HFFc6 (cell line): Measurements from ENCODE around the gene ZNF862. TPM values are rescaled to one million over a fixed set of nuclear protein-coding genes. Genes with fewer than 3 reads are reported as not detected.
"Not testable (repeated sequence)": the region's sequence is repeated elsewhere in the genome, so short reads cannot be mapped to it uniquely, and the experiment has no call there.

ENCODE experiments used
- DNase-seq: peaks from one replicate; pipeline ENCODE4 v3.0.0-alpha.2; 2018
- H3K27ac Mint-ChIP-seq: 2 replicates; pipeline ENCODE4 v1.8.0; 2020; ENCODE audit warnings: mild to moderate bottlenecking, mixed read lengths
- H3K27me3 Mint-ChIP-seq: 2 replicates; pipeline ENCODE4 v1.8.0; 2021; ENCODE audit warnings: mild to moderate bottlenecking, moderate library complexity, mixed read lengths; ENCODE audit not compliant: insufficient read depth
- H3K36me3 Mint-ChIP-seq: 2 replicates; pipeline ENCODE4 v1.8.0; 2021; ENCODE audit warnings: low read depth, mixed read lengths
- H3K4me1 Mint-ChIP-seq: 2 replicates; pipeline ENCODE4 v1.8.0; 2020; ENCODE audit warnings: low read depth, mixed read lengths
- H3K4me3 Mint-ChIP-seq: 2 replicates; pipeline ENCODE4 v1.8.0; 2020; ENCODE audit warnings: mild to moderate bottlenecking, moderate library complexity, mixed read lengths
- H3K9me3 Mint-ChIP-seq: 2 replicates; pipeline ENCODE4 v1.8.0; 2020; ENCODE audit warnings: mild to moderate bottlenecking, mixed read lengths
- CTCF ChIP-seq: fragments of 200-600 bp; sonication (generic); IDR thresholded peaks from 2 replicates; pipeline ENCODE4 v1.5.0; 2021; ENCODE audit warnings: antibody characterized with exemption, mild to moderate bottlenecking
- total RNA-seq, 6 experiments: library from RNA; stranded (reverse); fragmentation: NEBNext Ultra II Directional; extraction: Animal tissue kit (Norgen Biotek cat#: 25700); gene quantifications; 2 replicates in 1 of 6; 3 replicates in 5 of 6; pipeline ENCODE4 v1.2.3, GENCODE V29; 2021

Gene ZNF862
- total RNA-seq, 6 experiments from 2014 or later, result 5.2 to 8.2 (median 6.9) TPM

GRCh38 chr7:149826344-149827088, 11.7 kb upstream of the ZNF862 start:
- Mint-ChIP-seq H3K27ac (no peak overlapping the region), H3K4me1 (no peaks in the 10 kb centered on the region), H3K4me3 (no peak overlapping the region), H3K27me3 (peaks cover 15% of the 10 kb centered on the region), H3K36me3 (no peaks in the 10 kb centered on the region), H3K9me3 (no peaks in the 10 kb centered on the region)
- DNase-seq, result no peak
- no peak for TF ChIP-seq CTCF

GRCh38 chr7:149827089-149827981, 10.8 kb upstream of the ZNF862 start:
- TF ChIP-seq CTCF, result no peak
- no peaks in the 10 kb centered on the region for H3K4me1 Mint-ChIP-seq
- H3K9me3 Mint-ChIP-seq, result no peaks in the 10 kb centered on the region
- DNase-seq, result no peak
- peaks cover 18% of the 10 kb centered on the region for H3K27me3 Mint-ChIP-seq
- H3K27ac Mint-ChIP-seq, result no peak overlapping the region
- H3K36me3 Mint-ChIP-seq, result no peaks in the 10 kb centered on the region
- H3K4me3 Mint-ChIP-seq, result no peak overlapping the region

GRCh38 chr7:149828357-149829309, 9.5 kb upstream of the ZNF862 start:
- no peaks in the 10 kb centered on the region for H3K36me3 Mint-ChIP-seq
- H3K27ac Mint-ChIP-seq, result no peak overlapping the region
- DNase-seq, result no peak
- no peaks in the 10 kb centered on the region for H3K4me1 Mint-ChIP-seq
- H3K9me3 Mint-ChIP-seq, result no peaks in the 10 kb centered on the region
- TF ChIP-seq CTCF, result no peak
- no peak overlapping the region for H3K4me3 Mint-ChIP-seq
- H3K27me3 Mint-ChIP-seq, result peaks cover 21% of the 10 kb centered on the region

GRCh38 chr7:149830527-149830926, 7.6 kb upstream of the ZNF862 start:
- H3K4me1 Mint-ChIP-seq, H3K9me3 Mint-ChIP-seq, H3K4me3 Mint-ChIP-seq, H3K36me3 Mint-ChIP-seq, DNase-seq, H3K27ac Mint-ChIP-seq: not testable (repeated sequence)
- peaks cover 29% of the 10 kb centered on the region for H3K27me3 Mint-ChIP-seq

GRCh38 chr7:149830997-149831740, 7.0 kb upstream of the ZNF862 start:
- Mint-ChIP-seq H3K4me3 (no peak overlapping the region), H3K36me3 (no peaks in the 10 kb centered on the region), H3K9me3 (no peaks in the 10 kb centered on the region), H3K27me3 (peaks cover 29% of the 10 kb centered on the region), H3K4me1 (no peaks in the 10 kb centered on the region), H3K27ac (no peak overlapping the region)
- TF ChIP-seq CTCF, result no peak
- DNase-seq, result no peak
